Kidney (tissue), 14 donors: ENCODE measurements around the gene EFHC2. TPM values are rescaled to one million over a fixed set of nuclear protein-coding genes. Genes with fewer than 3 reads are reported as not detected.

Experiments
- DNase-seq, 5 donors: peaks; one replicate each; pipeline ENCODE4 v3.0.0-alpha.2; 2013 to 2020
- FAIRE-seq: peaks from 2 replicates; lab custom pipeline; 2012; peaks lifted over from hg19 to GRCh38; lab: Jason Lieb, UNC
- H3K27ac ChIP-seq, 2 donors: one replicate each; pipeline ENCODE4 v1.7.0; 2013; ENCODE audit warnings: low read depth in 2 of 2, low read length in 2 of 2, inconsistent platforms in 1 of 2
- H3K27me3 ChIP-seq: one replicate; pipeline ENCODE4 v1.7.1; 2013; ENCODE audit warnings: low read length, inconsistent platforms; ENCODE audit not compliant: control insufficient read depth, insufficient read depth
- H3K36me3 ChIP-seq, 3 donors: one replicate each; pipeline versions ENCODE4 v1.7.0 to v1.7.1; 2013; ENCODE audit warnings: low read length in 3 of 3, control low read depth in 1 of 3, inconsistent platforms in 1 of 3; ENCODE audit not compliant: insufficient read depth in 3 of 3, control insufficient read depth in 2 of 3
- H3K4me1 ChIP-seq, 3 donors: one replicate each; pipeline versions ENCODE4 v1.7.0 to v1.7.1; 2013; ENCODE audit warnings: low read length in 3 of 3, inconsistent platforms in 1 of 3, low read depth in 1 of 3; ENCODE audit not compliant: control insufficient read depth in 2 of 3, insufficient read depth in 2 of 3
- H3K4me3 ChIP-seq, 3 donors: one replicate each; pipeline versions ENCODE4 v1.7.0 to v1.8.1; 2013; ENCODE audit warnings: low read length in 3 of 3, control low read depth in 1 of 3, inconsistent platforms in 1 of 3
- H3K9ac ChIP-seq, 3 donors: one replicate each; pipeline versions ENCODE4 v1.7.0 to v1.7.1; 2013; ENCODE audit warnings: low read length in 3 of 3, control low read depth in 1 of 3, inconsistent platforms in 1 of 3
- H3K9me3 ChIP-seq, 3 donors: one replicate each; pipeline versions ENCODE4 v1.7.0 to v1.7.1; 2013; ENCODE audit warnings: low read length in 3 of 3, control low read depth in 1 of 3, inconsistent platforms in 1 of 3; ENCODE audit not compliant: control insufficient read depth in 2 of 3, insufficient read depth in 1 of 3
- intact Hi-C: fragments of 100-400 bp; cut with DNase I; formaldehyde crosslinking; loops from one replicate; pipeline ENCODE4 v1.11.1; 2022
- polyA plus RNA-seq: library from polyadenylated mRNA; stranded (reverse); fragments of 350-450 nt; fragmentation: Illumina TruSeq; extraction: RNeasy Lipid Tissue Mini Kit (QIAGEN cat#74804); gene quantifications from one replicate; pipeline ENCODE4 v1.2.3, GENCODE V29; 2014; ENCODE audit warnings: low read depth, low replicate concordance; ENCODE audit not compliant: insufficient read depth
- total RNA-seq: library from RNA; stranded (reverse); fragmentation: NEBNext Ultra II Directional; extraction: Animal tissue kit (Norgen Biotek cat#: 25700); gene quantifications from one replicate; pipeline ENCODE4 v1.2.1, GENCODE V29; 2021
- TF ChIP-seq, protein P1 (sequence below): IDR thresholded peaks from 3 replicates; pipeline ENCODE4 v1.5.1; 2012; ENCODE audit warnings: mild to moderate bottlenecking, moderate library complexity, borderline replicate concordance; ENCODE audit not compliant: insufficient read depth; ENCODE audit errors: extremely low read depth
- donor health status: control.
- donor health status: control.
- donor health status: control.
- donor health status: control.
- donor health status: control.
- donor health status: DM: yes; HTN: yes; CAD: no.
- donor health status: Normal renal cell carcinoma (clear cell type).

The EFHC2 gene
- total and polyA plus RNA-seq, 2 donors from 2014 or later, result 1.6 to 6.4 TPM

DNA sequence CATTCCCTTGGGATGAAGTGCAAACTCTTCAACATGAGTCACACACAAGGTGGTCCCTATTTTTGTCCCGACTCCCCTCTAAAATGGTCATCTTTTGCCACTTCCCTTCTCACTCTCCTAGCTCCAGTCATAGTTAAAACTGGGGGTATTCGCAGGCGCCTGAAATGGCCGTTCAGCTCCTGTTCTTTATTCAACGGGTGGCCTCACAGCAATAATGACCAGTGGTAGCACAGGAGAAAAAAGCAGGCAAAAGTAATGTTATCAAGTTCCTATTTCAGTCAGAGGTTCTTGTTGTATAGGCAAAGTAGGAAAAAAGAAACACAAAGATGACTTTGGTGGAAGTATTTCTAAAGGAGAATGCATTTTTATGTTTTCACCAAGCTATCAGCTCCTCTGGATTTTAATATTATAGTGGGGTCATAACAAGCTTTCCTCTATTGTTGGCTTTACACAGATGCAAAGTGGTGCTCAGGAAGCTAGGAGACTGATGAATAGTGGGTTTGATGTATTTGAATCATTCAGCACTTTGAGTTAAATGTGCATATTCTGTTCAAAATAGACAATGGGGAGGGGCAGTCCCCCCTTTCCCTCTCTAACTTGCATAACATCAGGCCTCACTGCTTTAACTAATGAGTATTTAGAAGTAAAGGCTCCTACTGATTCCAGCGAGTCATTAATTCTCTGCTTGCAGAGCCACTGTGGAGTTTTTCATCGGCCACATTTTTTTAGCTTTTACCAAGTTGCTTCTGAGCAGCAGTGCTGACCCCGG lies 199.1 kb downstream of the EFHC2 start:
- TF ChIP-seq, protein P1, sequence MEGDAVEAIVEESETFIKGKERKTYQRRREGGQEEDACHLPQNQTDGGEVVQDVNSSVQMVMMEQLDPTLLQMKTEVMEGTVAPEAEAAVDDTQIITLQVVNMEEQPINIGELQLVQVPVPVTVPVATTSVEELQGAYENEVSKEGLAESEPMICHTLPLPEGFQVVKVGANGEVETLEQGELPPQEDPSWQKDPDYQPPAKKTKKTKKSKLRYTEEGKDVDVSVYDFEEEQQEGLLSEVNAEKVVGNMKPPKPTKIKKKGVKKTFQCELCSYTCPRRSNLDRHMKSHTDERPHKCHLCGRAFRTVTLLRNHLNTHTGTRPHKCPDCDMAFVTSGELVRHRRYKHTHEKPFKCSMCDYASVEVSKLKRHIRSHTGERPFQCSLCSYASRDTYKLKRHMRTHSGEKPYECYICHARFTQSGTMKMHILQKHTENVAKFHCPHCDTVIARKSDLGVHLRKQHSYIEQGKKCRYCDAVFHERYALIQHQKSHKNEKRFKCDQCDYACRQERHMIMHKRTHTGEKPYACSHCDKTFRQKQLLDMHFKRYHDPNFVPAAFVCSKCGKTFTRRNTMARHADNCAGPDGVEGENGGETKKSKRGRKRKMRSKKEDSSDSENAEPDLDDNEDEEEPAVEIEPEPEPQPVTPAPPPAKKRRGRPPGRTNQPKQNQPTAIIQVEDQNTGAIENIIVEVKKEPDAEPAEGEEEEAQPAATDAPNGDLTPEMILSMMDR, result no peak
- DNase-seq, result no peak
- no peak for FAIRE-seq
- Histone ChIP-seq H3K9ac (no peak overlapping the region), H3K9me3 (no peaks in the 10 kb centered on the region), H3K36me3 (no peaks in the 10 kb centered on the region), H3K4me3 (no peak overlapping the region), H3K27ac (no peak overlapping the region), H3K4me1 (no peaks in the 10 kb centered on the region), H3K27me3 (peaks cover 5% of the 10 kb centered on the region)
- intact Hi-C loops, result no loop called here

DNA sequence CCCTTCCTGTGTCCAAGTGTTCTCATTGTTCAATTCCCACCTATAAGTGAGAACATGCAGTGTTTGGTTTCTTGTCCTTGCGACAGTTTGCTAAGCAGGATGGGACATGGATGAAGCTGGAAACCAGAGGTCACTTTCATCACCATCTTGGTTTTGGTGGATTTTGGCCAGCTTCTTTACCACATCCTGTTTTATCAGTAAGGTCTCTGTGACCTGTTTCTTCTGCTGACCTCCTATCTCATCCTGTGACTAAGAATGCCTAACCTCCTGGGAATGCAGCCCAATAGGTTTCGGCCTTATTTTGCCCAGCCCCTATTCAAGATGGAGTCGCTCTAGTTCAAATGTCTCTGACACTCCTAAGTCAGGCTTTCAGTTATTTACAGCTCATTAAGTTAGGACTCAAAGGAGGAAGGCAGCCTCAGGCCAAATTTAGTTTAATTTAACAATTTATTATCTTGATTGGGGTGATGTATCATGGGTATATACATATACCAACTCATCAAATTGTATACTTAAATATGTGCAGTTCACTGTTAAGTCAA lies 200.3 kb downstream of the EFHC2 start:
- Histone ChIP-seq H3K9me3 (no peaks in the 10 kb centered on the region), H3K9ac (no peak overlapping the region), H3K27me3 (peaks cover 5% of the 10 kb centered on the region), H3K4me1 (no peaks in the 10 kb centered on the region), H3K36me3 (no peaks in the 10 kb centered on the region), H3K4me3 (no peak overlapping the region), H3K27ac (no peak overlapping the region)
- TF ChIP-seq, protein P1, result no peak
- no peak for FAIRE-seq
- intact Hi-C loops, result no loop called here
- DNase-seq, result no peak

DNA sequence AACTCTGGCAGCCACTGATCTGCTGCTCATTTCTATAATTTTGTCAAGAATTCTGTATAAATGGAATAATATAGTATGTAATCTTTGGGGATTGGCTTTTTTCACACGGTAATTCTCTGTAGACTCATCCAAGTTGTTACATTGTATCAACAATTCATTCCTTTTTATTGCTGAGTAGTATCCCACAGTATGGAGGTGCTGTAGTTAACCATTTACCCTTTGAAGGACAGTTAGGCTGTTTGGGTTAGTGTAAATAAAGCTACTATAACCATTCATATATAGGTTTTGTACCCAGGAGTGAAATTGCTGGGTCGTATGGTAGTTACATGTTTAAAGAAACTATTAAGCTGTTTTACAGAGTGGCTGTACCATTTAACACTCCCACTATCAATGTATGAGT lies 213.3 kb downstream of the EFHC2 start:
- H3K27me3 ChIP-seq, result no peaks in the 10 kb centered on the region
- DNase-seq (no peak), FAIRE-seq (no peak)
- intact Hi-C loops, result no loop called here
- no peaks in the 10 kb centered on the region for H3K9me3 ChIP-seq
- TF ChIP-seq, protein P1, result no peak
- no peaks in the 10 kb centered on the region for H3K4me1 ChIP-seq
- H3K27ac ChIP-seq, result no peak overlapping the region
- H3K4me3 ChIP-seq, result no peak overlapping the region
- H3K36me3 ChIP-seq, result no peaks in the 10 kb centered on the region
- no peak overlapping the region for H3K9ac ChIP-seq
